ACC112 (cell line): ENCODE data around the gene FGGY.
A peak's percentile ranks its signal among the peaks of the same experiment; 100 is the strongest.
"Not testable (repeated sequence)": the region's sequence is repeated elsewhere in the genome, so short reads cannot be mapped to it uniquely, and the experiment has no call there.

ENCODE experiments used
- H2AFZ ChIP-seq: fragments of 200-600 bp; sonication (generic); one replicate; pipeline ENCODE4 v1.6.0; 2017; ENCODE audit warnings: antibody characterized with exemption, low read length; ENCODE audit not compliant: unreplicated experiment
- H3K27ac ChIP-seq: fragments of 200-600 bp; sonication (generic); 2 replicates; pipeline ENCODE4 v1.5.1; 2014; ENCODE audit warnings: low read depth, mild to moderate bottlenecking, antibody characterized with exemption, low read length, moderate library complexity
- H3K27me3 ChIP-seq: fragments of 200-600 bp; sonication (generic); 2 replicates; pipeline ENCODE4 v1.6.1; 2014; ENCODE audit warnings: mild to moderate bottlenecking, antibody characterized with exemption, low read length, moderate library complexity, mixed read lengths; ENCODE audit not compliant: insufficient read depth
- H3K36me3 ChIP-seq: fragments of 200-600 bp; sonication (generic); 2 replicates; pipeline ENCODE4 v1.6.1; 2016; ENCODE audit warnings: mild to moderate bottlenecking, antibody characterized with exemption, low read length, moderate library complexity, mixed read lengths; ENCODE audit not compliant: insufficient read depth
- H3K4me1 ChIP-seq: fragments of 200-600 bp; sonication (generic); one replicate; pipeline ENCODE4 v1.6.1; 2016; ENCODE audit warnings: low read length, mixed read lengths; ENCODE audit not compliant: insufficient read depth, unreplicated experiment, control insufficient read depth
- H3K4me3 ChIP-seq: fragments of 200-600 bp; sonication (generic); 2 replicates; pipeline ENCODE4 v1.5.1; 2014; ENCODE audit warnings: mild to moderate bottlenecking, low read depth, low read length
- H3K79me2 ChIP-seq: fragments of 200-600 bp; sonication (generic); one replicate; pipeline ENCODE4 v1.6.0; 2016; ENCODE audit warnings: low read length; ENCODE audit not compliant: control insufficient read depth, unreplicated experiment, insufficient read depth

The FGGY gene

GRCh38 chr1:59485171-59485570 is 188.3 kb downstream of the FGGY start:
- no peaks in the 10 kb centered on the region for H3K79me2 ChIP-seq
- H3K4me3 ChIP-seq, result no peak overlapping the region
- H2AFZ ChIP-seq, result no peak overlapping the region
- no peaks in the 10 kb centered on the region for H3K36me3 ChIP-seq
- H3K4me1 ChIP-seq, result peaks cover 42% of the 10 kb centered on the region
- H3K27ac ChIP-seq, result no peak overlapping the region
- H3K27me3 ChIP-seq, result no peaks in the 10 kb centered on the region

GRCh38 chr1:59485949-59486348 is 189.1 kb downstream of the FGGY start:
- no peak overlapping the region for H3K4me3 ChIP-seq
- H3K27me3 ChIP-seq, result no peaks in the 10 kb centered on the region
- H3K79me2 ChIP-seq, result no peaks in the 10 kb centered on the region
- H3K27ac ChIP-seq, result no peak overlapping the region
- no peak overlapping the region for H2AFZ ChIP-seq
- peaks cover 42% of the 10 kb centered on the region for H3K4me1 ChIP-seq
- H3K36me3 ChIP-seq, result no peaks in the 10 kb centered on the region

GRCh38 chr1:59486615-59487014 is 189.7 kb downstream of the FGGY start:
- H2AFZ ChIP-seq, result no peak overlapping the region
- no peak overlapping the region for H3K27ac ChIP-seq

GRCh38 chr1:59487335-59488031 is 190.6 kb downstream of the FGGY start:
- Histone ChIP-seq H2AFZ (no peak overlapping the region), H3K27ac (no peak overlapping the region), H3K36me3 (no peaks in the 10 kb centered on the region), H3K79me2 (no peaks in the 10 kb centered on the region), H3K4me3 (no peak overlapping the region), H3K4me1 (peaks cover 36% of the 10 kb centered on the region), H3K27me3 (no peaks in the 10 kb centered on the region)

More at GRCh38 chr1:59486615-59487014, 189.7 kb downstream of the FGGY start:
- Histone ChIP-seq H3K4me1 (peaks cover 42% of the 10 kb centered on the region), H3K36me3 (no peaks in the 10 kb centered on the region), H3K27me3 (no peaks in the 10 kb centered on the region), H3K79me2 (no peaks in the 10 kb centered on the region), H3K4me3 (no peak overlapping the region)

- Histone ChIP-seq H3K27ac (no peak overlapping the region), H2AFZ (no peak overlapping the region), H3K36me3 (peaks cover 4% of the 10 kb centered on the region; the same call in 1 of the 2 replicates), H3K4me1 (peaks cover 5% of the 10 kb centered on the region), H3K4me3 (no peak overlapping the region), H3K27me3 (no peaks in the 10 kb centered on the region), H3K79me2 (no peaks in the 10 kb centered on the region)
These were observed 195.6 kb downstream of the FGGY start for GRCh38 chr1:59492500-59492899.

GRCh38 chr1:59494145-59494833 is 197.4 kb downstream of the FGGY start:
- Histone ChIP-seq H3K27ac (no peak overlapping the region), H3K4me1 (peaks cover 6% of the 10 kb centered on the region), H3K36me3 (peaks cover 4% of the 10 kb centered on the region; the same call in 1 of the 2 replicates), H3K4me3 (no peak overlapping the region), H3K79me2 (no peaks in the 10 kb centered on the region), H2AFZ (no peak overlapping the region), H3K27me3 (no peaks in the 10 kb centered on the region)

GRCh38 chr1:59496156-59496555 is 199.3 kb downstream of the FGGY start:
- H3K27ac ChIP-seq, H3K79me2 ChIP-seq, H3K27me3 ChIP-seq, H2AFZ ChIP-seq, H3K36me3 ChIP-seq, H3K4me3 ChIP-seq: not testable (repeated sequence)
- H3K4me1 ChIP-seq, result peaks cover 16% of the 10 kb centered on the region

- Histone ChIP-seq H3K27me3 (no peaks in the 10 kb centered on the region), H3K4me3 (no peak overlapping the region), H3K36me3 (peaks cover 4% of the 10 kb centered on the region; the same call in 1 of the 2 replicates), H3K27ac (no peak overlapping the region), H3K79me2 (no peaks in the 10 kb centered on the region), H2AFZ (no peak overlapping the region), H3K4me1 (peaks cover 16% of the 10 kb centered on the region)
These were observed 200.7 kb downstream of the FGGY start for GRCh38 chr1:59497616-59498015.

- no peak overlapping the region for H3K27ac ChIP-seq
These were observed 201.7 kb downstream of the FGGY start for GRCh38 chr1:59498640-59499039.

GRCh38 chr1:59499273-59499942 is 202.5 kb downstream of the FGGY start:
- Histone ChIP-seq H3K4me3 (no peak overlapping the region), H3K27ac (no peak overlapping the region), H3K79me2 (no peaks in the 10 kb centered on the region), H2AFZ (peak overlapping the region; percentile 59), H3K4me1 (peaks cover 16% of the 10 kb centered on the region), H3K27me3 (no peaks in the 10 kb centered on the region), H3K36me3 (peaks cover 4% of the 10 kb centered on the region; the same call in 1 of the 2 replicates)

More at GRCh38 chr1:59498640-59499039, 201.7 kb downstream of the FGGY start:
- no peaks in the 10 kb centered on the region for H3K27me3 ChIP-seq
- H3K4me3 ChIP-seq, result no peak overlapping the region
- H3K79me2 ChIP-seq, result no peaks in the 10 kb centered on the region
- peaks cover 16% of the 10 kb centered on the region for H3K4me1 ChIP-seq
- peaks cover 4% of the 10 kb centered on the region; the same call in 1 of the 2 replicates for H3K36me3 ChIP-seq
- H2AFZ ChIP-seq, result no peak overlapping the region
